Retinal pigment epithelial cell (primary cell): ENCODE measurements around the gene LRRK1.
A peak's percentile ranks its signal among the peaks of the same experiment; 100 is the strongest.

Experiments used
- DNase-seq: peaks from one replicate; pipeline ENCODE4 v3.0.0-alpha.2; 2010; ENCODE audit warnings: low read depth
- H3K4me3 ChIP-seq: 2 replicates; pipeline ENCODE4 v1.5.1; 2011; ENCODE audit warnings: mild to moderate bottlenecking, low read length, control low read depth, moderate library complexity
- TF ChIP-seq, protein P1 (sequence below): conservative IDR thresholded peaks from 2 replicates; pipeline ENCODE4 v1.5.1; 2011; ENCODE audit warnings: low read depth, low read length, control low read depth, inconsistent platforms

LRRK1 gene

DNA sequence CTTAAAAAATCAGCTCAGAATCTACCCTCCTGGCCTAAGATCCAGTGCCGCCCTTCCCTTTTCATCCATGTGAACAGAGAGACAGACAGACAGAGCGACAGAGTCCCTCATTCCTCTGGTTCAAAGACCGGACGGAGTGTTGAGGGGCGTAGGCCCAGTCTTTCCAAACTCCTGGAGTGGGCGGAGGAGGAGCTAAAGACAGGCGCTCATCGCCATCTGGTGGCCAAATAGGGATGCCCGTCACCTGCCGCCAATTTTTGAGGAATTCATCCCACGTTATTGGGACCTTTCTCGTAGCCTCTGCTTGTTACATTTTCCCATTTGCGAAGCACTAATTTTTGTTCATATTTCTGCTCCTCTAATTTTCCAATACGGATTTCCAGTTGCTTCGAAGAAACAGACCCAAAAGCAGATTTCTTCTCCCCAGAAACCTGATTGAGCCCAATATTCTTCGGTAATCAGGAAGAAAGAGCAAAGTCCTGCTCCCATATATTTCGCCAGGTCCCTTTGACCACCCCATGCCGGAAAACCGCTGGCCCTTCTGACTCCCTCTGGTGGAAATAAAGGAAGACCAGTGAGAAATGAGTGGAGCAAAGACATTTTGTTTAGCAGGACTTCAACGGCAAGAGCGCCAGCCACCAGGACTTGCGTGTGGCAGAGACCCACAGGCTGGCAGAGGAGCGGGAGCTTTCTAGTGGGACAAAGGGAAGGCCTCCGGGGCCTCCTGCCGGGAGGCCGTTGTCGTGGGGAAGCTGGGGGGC is 88.0 kb downstream of the LRRK1 start:
- TF ChIP-seq, protein P1, sequence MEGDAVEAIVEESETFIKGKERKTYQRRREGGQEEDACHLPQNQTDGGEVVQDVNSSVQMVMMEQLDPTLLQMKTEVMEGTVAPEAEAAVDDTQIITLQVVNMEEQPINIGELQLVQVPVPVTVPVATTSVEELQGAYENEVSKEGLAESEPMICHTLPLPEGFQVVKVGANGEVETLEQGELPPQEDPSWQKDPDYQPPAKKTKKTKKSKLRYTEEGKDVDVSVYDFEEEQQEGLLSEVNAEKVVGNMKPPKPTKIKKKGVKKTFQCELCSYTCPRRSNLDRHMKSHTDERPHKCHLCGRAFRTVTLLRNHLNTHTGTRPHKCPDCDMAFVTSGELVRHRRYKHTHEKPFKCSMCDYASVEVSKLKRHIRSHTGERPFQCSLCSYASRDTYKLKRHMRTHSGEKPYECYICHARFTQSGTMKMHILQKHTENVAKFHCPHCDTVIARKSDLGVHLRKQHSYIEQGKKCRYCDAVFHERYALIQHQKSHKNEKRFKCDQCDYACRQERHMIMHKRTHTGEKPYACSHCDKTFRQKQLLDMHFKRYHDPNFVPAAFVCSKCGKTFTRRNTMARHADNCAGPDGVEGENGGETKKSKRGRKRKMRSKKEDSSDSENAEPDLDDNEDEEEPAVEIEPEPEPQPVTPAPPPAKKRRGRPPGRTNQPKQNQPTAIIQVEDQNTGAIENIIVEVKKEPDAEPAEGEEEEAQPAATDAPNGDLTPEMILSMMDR: peak; percentile 89
- DNase-seq: peak; percentile 27
- no peak overlapping the region for H3K4me3 ChIP-seq

DNA sequence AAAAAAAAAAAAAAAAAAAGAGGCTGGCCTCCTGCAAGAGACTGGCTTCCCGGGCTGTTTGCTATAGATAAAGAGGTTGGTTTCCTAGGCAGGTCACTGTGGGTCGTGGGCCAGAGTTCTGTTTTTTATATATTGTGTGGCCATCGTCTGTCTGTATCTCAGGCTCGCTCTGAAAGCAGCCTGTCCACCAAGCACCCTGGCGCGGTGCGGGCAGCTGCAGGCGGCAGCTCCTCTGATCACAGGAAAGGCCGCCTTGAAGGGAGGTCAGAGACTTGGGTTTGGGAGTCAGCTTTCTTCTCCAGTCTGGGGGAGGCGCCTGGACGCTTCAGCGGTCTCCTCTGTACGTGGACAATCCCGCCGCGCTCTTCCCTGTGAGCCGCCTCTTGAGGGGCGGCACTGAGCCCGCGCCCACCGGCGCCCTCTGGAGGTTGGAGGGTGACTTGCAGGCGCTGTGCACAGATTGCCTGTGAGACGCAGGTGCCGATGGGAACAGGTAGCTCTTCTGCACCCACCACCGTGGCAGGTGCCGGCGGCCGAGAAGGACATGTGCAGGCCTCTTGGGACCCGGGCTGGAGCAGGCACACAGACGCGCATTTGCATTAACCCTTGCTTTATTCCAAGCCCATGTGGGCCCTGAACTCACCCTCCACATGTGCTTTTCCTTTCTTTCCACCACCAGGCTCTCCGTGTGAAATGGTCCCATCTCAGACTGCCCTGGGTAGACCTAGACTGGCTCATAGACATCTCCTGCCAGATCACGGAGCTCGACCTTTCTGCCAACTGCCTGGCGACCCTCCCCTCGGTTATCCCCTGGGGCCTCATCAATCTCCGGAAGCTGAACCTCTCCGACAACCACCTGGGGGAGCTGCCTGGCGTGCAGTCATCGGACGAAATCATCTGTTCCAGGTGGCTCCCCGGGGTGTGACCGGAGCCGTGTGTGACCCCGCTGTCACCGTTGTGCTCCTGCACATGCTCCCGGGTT is 89.3 kb downstream of the LRRK1 start:
- TF ChIP-seq, protein P1: peak; percentile 99
- no peak for DNase-seq
- H3K4me3 ChIP-seq: peak overlapping the region; percentile 56

DNA sequence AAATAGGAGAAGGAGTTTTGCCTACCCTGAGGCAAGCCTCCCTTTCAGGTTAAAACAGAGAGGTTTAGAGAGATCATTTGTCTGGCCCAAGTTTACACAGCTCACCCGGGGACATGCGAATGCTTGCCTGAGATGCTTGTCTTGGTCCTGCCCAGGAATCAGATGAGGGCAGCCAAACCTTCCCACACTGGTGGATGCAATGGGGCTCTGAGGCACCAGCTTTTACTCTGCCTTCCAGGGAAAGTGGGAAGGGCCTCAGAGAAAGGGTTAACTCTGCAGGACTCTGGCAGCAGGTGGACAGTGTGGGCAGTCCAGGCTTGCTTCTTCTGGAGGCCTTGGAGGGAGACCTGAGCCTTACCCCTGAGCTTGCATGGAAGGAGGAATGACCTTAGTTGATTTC is 90.0 kb downstream of the LRRK1 start:
- H3K4me3 ChIP-seq: no peak overlapping the region
- no peak for DNase-seq
- TF ChIP-seq, protein P1: no peak

DNA sequence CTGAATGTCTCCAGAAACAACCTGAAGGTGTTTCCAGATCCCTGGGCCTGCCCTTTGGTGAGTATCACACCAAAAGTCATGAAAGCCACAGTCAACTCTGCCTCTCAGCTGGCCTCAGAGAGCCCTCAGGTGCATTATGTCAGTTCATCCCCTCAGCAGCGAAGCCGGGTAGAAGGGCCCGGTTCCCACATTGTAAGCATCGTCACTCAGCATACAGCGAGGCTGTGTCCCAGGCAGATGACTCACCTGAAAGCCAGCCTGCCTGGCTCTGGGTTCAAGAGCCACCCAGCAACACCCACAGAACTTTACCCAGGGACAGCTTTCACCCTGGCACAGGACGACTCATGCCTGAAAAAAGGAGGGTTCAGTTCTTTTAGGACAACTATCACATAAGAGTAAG is 91.6 kb downstream of the LRRK1 start:
- TF ChIP-seq, protein P1: no peak
- no peak overlapping the region for H3K4me3 ChIP-seq
- no peak for DNase-seq

DNA sequence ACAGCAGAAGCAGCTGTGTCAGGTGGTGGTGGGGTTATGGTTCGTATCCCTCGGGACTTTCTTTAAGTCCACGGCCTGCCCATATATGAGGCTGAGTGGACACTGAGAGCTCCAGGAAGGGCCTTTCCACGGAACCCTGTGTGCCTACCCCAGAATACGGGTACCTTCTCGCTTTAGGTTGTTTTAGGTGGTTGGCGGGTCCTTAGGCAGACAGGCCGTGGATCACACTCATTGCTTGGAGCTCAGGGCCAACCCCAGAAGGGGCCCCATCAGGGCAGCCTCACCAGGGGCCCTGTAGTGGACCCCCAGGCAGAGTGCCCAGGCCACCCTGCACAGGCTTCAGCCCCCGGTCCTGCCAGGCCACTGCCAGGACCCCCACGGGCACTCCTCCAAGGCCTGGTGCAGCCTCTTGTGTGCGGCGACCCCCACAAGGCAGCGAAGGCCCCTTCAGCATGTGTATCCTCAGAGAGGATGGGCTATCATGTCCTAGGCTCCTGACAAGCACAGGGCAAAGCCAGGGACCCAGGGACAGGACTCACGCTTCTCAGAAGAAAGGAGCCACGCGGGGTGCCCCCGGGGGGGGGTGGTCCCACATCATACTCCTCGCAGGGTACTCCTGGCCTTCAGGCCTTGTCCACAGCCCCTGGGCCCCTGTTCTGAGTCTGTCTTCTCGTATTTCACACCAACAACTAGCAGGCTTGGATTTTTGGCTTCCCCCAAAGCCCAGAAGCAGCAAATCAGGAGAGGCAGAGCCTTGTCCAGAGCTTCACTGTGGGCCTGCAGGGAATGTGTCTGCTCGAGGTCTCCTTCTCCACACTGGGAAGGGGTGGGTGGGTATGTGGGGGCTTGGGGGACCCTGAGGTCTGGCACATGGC is 93.4 kb downstream of the LRRK1 start:
- no peak for DNase-seq
- TF ChIP-seq, protein P1: no peak
- no peak overlapping the region for H3K4me3 ChIP-seq

DNA sequence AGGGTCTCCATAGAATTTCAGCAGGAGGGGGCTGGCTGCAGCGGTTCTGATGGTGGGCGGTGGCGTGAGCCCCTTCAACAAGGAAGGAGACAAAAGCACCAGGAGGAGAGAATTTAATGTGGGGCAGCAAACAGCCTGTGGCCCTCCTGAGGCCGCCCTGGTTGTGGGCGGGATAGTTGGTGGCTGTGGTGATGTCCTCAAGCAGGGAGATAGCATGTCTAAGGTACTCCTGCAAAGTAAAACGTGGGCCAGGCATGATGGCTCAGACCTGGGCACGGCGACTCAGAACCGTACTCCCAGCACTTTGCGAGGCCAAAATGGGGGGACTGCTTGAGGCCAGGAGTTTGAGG is 94.0 kb downstream of the LRRK1 start:
- DNase-seq: no peak
- no peak overlapping the region for H3K4me3 ChIP-seq
- TF ChIP-seq, protein P1: no peak
